H1 (cell line): Measurements from ENCODE around the gene P2RY14.

Experiments
- EP300 ChIP-seq, 2 experiments: IDR thresholded peaks; 1 replicate in 1 of 2; 2 replicates in 1 of 2; pipeline ENCODE4 v1.6.1; 2011 to 2012; ENCODE audit warnings: low read depth in 2 of 2, low read length in 2 of 2, mild to moderate bottlenecking in 2 of 2, borderline replicate concordance in 1 of 2, inconsistent platforms in 1 of 2, moderate library complexity in 1 of 2
- EZH2 ChIP-seq: fragments of 200-600 bp; sonication (generic); IDR thresholded peaks from 2 replicates; pipeline ENCODE4 v1.7.1; 2012; ENCODE audit warnings: low read depth, mild to moderate bottlenecking, moderate library complexity, low read length, inconsistent platforms; ENCODE audit not compliant: severe bottlenecking
- POLR2A ChIP-seq, 2 experiments: IDR thresholded peaks; 1 replicate in 1 of 2; 2 replicates in 1 of 2; pipeline ENCODE4 v1.6.1; 2011; ENCODE audit warnings: low read depth in 2 of 2, low read length in 2 of 2, mild to moderate bottlenecking in 2 of 2; ENCODE audit errors: control extremely low read depth in 1 of 2
- SRF ChIP-seq: IDR thresholded peaks from 2 replicates; pipeline ENCODE4 v1.6.1; 2011; ENCODE audit warnings: mild to moderate bottlenecking, low read depth, low read length, moderate library complexity

GRCh38 chr3:151327571-151328198, 49.3 kb upstream of the P2RY14 start:
- TF ChIP-seq POLR2A (IDR thresholded peaks at IDR 0.05; ENCODE audit: control extremely low read depth in 1 of 2, low read depth in 2 of 2, low read length in 2 of 2) (no peak), EZH2 (no peak), SRF (no peak), EP300 (IDR thresholded peaks at IDR 0.05; ENCODE audit: borderline replicate concordance in 1 of 2, low read depth in 2 of 2, low read length in 2 of 2) (no peak)
